Smooth muscle cell (in vitro differentiated cells): Measurements from ENCODE around the gene TMEM150B. TPM values are rescaled to one million over a fixed set of nuclear protein-coding genes. Genes with fewer than 3 reads are reported as not detected.

Experiments
- DNase-seq: peaks from one replicate; lab custom pipeline; 2025; ENCODE audit not compliant: unreplicated experiment; lab: John Stamatoyannopoulos, UW
- H2AFZ ChIP-seq: fragments of 200-600 bp; sonication (generic); 2 replicates; pipeline ENCODE4 v1.6.0; 2016; ENCODE audit warnings: antibody characterized with exemption, low read depth, mild to moderate bottlenecking
- H3F3A ChIP-seq: fragments of 200-600 bp; sonication (generic); 2 replicates; pipeline ENCODE4 v1.6.0; 2017; ENCODE audit warnings: antibody characterized with exemption, low read depth
- H3K27ac ChIP-seq: fragments of 200-600 bp; sonication (generic); 2 replicates; pipeline ENCODE4 v1.5.1; 2016; ENCODE audit warnings: low read depth, mild to moderate bottlenecking
- H3K27me3 ChIP-seq: fragments of 200-600 bp; sonication (generic); 2 replicates; pipeline ENCODE4 v1.6.1; 2016; ENCODE audit warnings: low read depth, mild to moderate bottlenecking
- H3K36me3 ChIP-seq: fragments of 200-600 bp; sonication (generic); 2 replicates; pipeline ENCODE4 v1.5.1; 2016; ENCODE audit warnings: low read depth
- H3K4me1 ChIP-seq: fragments of 200-600 bp; sonication (generic); 2 replicates; pipeline ENCODE4 v1.5.1; 2016; ENCODE audit warnings: low read depth
- H3K4me2 ChIP-seq: fragments of 200-600 bp; sonication (generic); 2 replicates; pipeline ENCODE4 v1.6.0; 2016; ENCODE audit warnings: mild to moderate bottlenecking
- H3K4me3 ChIP-seq: fragments of 200-600 bp; sonication (generic); 2 replicates; pipeline ENCODE4 v1.5.1; 2016; ENCODE audit warnings: mild to moderate bottlenecking
- H3K79me2 ChIP-seq: fragments of 200-600 bp; sonication (generic); 2 replicates; pipeline ENCODE4 v1.6.0; 2016; ENCODE audit warnings: low read depth, mild to moderate bottlenecking
- H3K9ac ChIP-seq: fragments of 200-600 bp; sonication (generic); 2 replicates; pipeline ENCODE4 v1.6.0; 2016; ENCODE audit warnings: low read depth
- H3K9me3 ChIP-seq: fragments of 200-600 bp; sonication (generic); replicated peaks from 2 replicates; pipeline ENCODE4 v1.5.1; 2016; ENCODE audit warnings: low read depth
- H4K20me1 ChIP-seq: fragments of 200-600 bp; sonication (generic); 2 replicates; pipeline ENCODE4 v1.6.0; 2016; ENCODE audit warnings: low read depth
- WGBS: methylation state at CpG from one replicate; pipeline ENCODE4 v1.1.7; 2016; ENCODE audit warnings: low lambda C conversion rate; 5-methylcytosine and 5-hydroxymethylcytosine counted together
- polyA plus RNA-seq: library from polyadenylated mRNA; unstranded; fragments of >200 nt; fragmentation: Nextera tagmentation; extraction: Ambion mirVana; gene quantifications from 2 replicates; pipeline ENCODE4 v1.2.1, GENCODE V29; 2016
- total RNA-seq: library from RNA; depleted of rRNA; stranded (reverse); fragments of >200 nt; gene quantifications from 2 replicates; pipeline ENCODE4 v1.2.3, GENCODE V29; 2014
- TF ChIP-seq, protein P1 (sequence below): fragments of 200-600 bp; sonication (generic); IDR thresholded peaks from 2 replicates; pipeline ENCODE4 v1.5.1; 2017; ENCODE audit warnings: borderline replicate concordance, mild to moderate bottlenecking, antibody characterized with exemption; ENCODE audit not compliant: insufficient read depth, poor library complexity, severe bottlenecking

Gene TMEM150B
- total and polyA plus RNA-seq, 2 experiments from 2014 or later: not detected

DNA sequence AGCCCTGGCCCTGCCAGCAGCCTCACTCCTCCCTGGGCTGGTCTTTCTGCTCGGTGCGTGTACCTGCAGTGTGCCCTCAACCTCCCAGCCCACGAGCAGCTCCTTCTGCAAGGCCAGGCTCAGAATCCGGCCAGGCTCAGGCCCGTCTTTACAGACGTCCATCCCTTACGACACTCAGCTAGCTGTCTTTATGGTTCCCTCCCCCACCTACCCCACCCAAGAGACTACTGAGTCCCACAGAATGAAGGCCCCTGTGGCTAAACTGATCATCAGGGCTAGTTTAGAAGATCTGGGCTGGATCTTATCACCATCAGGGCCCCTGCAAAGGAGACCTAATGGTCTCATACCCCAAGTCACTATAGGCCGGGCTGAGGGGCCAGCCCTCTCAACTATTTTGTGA is 10.7 kb downstream of the TMEM150B start:
- H3K9me3 ChIP-seq: no peaks in the 10 kb centered on the region
- H3K79me2 ChIP-seq: no peaks in the 10 kb centered on the region
- no peak overlapping the region for H3K4me2 ChIP-seq
- no peaks in the 10 kb centered on the region for H3F3A ChIP-seq
- H3K9ac ChIP-seq: no peak overlapping the region
- H3K27ac ChIP-seq: no peak overlapping the region
- TF ChIP-seq, protein P1, sequence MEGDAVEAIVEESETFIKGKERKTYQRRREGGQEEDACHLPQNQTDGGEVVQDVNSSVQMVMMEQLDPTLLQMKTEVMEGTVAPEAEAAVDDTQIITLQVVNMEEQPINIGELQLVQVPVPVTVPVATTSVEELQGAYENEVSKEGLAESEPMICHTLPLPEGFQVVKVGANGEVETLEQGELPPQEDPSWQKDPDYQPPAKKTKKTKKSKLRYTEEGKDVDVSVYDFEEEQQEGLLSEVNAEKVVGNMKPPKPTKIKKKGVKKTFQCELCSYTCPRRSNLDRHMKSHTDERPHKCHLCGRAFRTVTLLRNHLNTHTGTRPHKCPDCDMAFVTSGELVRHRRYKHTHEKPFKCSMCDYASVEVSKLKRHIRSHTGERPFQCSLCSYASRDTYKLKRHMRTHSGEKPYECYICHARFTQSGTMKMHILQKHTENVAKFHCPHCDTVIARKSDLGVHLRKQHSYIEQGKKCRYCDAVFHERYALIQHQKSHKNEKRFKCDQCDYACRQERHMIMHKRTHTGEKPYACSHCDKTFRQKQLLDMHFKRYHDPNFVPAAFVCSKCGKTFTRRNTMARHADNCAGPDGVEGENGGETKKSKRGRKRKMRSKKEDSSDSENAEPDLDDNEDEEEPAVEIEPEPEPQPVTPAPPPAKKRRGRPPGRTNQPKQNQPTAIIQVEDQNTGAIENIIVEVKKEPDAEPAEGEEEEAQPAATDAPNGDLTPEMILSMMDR: no peak
- H3K27me3 ChIP-seq: no peaks in the 10 kb centered on the region
- WGBS: 64% methylated on average over 8 of the region's 8 CpGs
- H2AFZ ChIP-seq: no peak overlapping the region
- no peaks in the 10 kb centered on the region for H4K20me1 ChIP-seq
- no peak overlapping the region for H3K4me3 ChIP-seq
- no peaks in the 10 kb centered on the region for H3K36me3 ChIP-seq
- no peaks in the 10 kb centered on the region for H3K4me1 ChIP-seq
- DNase-seq: no peak

DNA sequence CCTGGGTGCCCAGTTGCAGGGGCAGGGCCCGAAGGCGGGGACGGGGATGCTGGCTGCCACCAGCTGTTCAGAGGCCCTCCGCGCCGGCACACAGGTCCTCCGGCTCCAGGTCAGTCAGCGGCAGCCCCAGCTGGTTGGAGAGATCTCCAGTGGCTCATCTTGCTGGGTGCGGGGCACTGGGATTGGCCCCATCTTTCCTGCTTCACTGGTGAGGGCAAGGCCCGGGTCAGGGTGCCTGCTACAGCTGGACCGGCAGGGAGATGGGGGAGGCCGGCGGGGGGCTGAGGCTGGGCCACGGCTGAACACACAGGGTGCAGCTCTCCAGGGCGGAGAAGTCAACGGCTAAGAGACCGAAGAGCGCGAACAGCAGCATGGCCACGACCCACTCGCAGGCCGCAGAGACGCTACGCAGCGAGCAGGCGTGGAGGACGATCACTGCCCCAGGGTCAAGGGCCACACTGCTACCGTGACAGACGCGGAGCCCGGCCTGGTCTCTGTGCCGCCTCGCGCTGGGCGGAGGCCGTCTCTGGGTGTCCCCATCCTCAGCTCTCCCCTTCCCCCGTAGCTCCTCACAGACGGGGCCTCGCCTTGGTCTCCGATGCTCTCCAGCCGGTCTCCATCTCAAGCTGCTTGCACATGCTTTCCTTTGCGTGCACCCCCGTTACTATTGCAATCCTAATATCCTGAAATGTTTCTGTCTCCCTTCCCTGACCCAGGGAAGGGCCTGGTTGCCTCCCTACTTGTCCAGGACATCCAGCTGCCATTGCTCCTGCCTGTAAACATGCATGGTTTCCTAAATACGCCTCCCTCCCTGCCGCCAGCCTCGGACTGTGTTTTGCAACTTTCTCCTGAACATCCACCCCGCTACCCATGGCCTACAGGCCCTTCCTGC is 12.3 kb downstream of the TMEM150B start:
- H3K36me3 ChIP-seq: no peaks in the 10 kb centered on the region
- H3K4me3 ChIP-seq: no peak overlapping the region
- no peaks in the 10 kb centered on the region for H3K4me1 ChIP-seq
- WGBS: 85% methylated on average over 38 of the region's 47 CpGs
- no peaks in the 10 kb centered on the region for H4K20me1 ChIP-seq
- TF ChIP-seq, protein P1: no peak
- H3K27me3 ChIP-seq: no peaks in the 10 kb centered on the region
- no peak overlapping the region for H3K27ac ChIP-seq
- no peak overlapping the region for H2AFZ ChIP-seq
- H3F3A ChIP-seq: no peaks in the 10 kb centered on the region
- H3K9me3 ChIP-seq: no peaks in the 10 kb centered on the region
- H3K79me2 ChIP-seq: no peaks in the 10 kb centered on the region
- DNase-seq: no peak
- H3K9ac ChIP-seq: no peak overlapping the region
- no peak overlapping the region for H3K4me2 ChIP-seq

DNA sequence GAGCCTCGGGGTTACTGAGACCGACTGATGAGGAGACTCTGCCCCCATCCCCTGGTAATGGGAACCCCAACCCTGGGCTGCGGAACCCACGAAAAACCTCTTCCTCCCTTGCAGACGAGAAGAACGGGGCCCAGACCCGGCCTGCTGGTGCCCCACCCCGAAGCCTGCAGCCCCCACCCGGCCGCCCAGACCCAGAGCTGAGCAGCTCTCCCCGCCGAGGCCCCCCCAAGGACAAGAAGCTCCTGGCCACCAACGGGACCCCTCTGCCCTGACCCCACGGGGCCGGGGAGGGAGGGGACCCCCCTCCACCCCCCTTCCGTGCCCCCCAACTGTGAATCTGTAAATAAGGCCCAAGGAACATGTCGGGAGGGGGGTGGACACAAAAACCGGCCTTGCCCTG is 13.3 kb downstream of the TMEM150B start:
- Histone ChIP-seq H3K36me3 (no peaks in the 10 kb centered on the region), H3F3A (no peaks in the 10 kb centered on the region), H2AFZ (no peak overlapping the region), H3K79me2 (no peaks in the 10 kb centered on the region), H3K27ac (no peak overlapping the region), H3K27me3 (no peaks in the 10 kb centered on the region), H4K20me1 (no peaks in the 10 kb centered on the region), H3K9ac (no peak overlapping the region), H3K4me2 (no peak overlapping the region), H3K4me1 (no peaks in the 10 kb centered on the region), H3K9me3 (no peaks in the 10 kb centered on the region), H3K4me3 (no peak overlapping the region)
- no peak for DNase-seq
- 84% methylated on average over 12 of the region's 18 CpGs for WGBS
- TF ChIP-seq, protein P1: no peak

DNA sequence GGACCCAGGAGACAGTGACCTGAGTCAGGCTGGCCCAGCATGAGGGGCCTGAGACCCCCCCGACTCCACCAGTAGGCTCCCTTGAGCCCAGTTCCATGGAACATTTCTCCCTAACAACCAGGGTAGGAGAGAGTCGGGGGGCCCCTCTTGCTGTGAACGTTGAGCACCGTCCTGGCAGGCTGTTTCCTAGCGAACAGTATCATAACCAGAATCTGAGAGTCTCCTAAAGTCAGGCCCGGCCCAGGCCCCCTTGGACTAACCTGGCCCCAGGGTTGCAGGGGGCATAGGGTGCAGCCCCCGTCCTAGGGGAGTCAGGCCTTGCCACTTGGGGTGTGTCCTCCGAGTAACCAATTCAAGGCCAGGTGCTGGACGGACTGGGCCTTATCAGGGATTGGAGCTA is 13.7 kb downstream of the TMEM150B start:
- no peaks in the 10 kb centered on the region for H3K4me1 ChIP-seq
- H3K36me3 ChIP-seq: no peaks in the 10 kb centered on the region
- no peaks in the 10 kb centered on the region for H3K27me3 ChIP-seq
- no peaks in the 10 kb centered on the region for H4K20me1 ChIP-seq
- H3K9me3 ChIP-seq: no peaks in the 10 kb centered on the region
- TF ChIP-seq, protein P1: no peak
- H2AFZ ChIP-seq: no peak overlapping the region
- no peak for DNase-seq
- H3K4me3 ChIP-seq: no peak overlapping the region
- no peak overlapping the region for H3K9ac ChIP-seq
- 98% methylated on average over 9 of the region's 9 CpGs for WGBS
- no peaks in the 10 kb centered on the region for H3F3A ChIP-seq
- H3K4me2 ChIP-seq: no peak overlapping the region
- H3K79me2 ChIP-seq: no peaks in the 10 kb centered on the region
- H3K27ac ChIP-seq: no peak overlapping the region
